Prostate gland (tissue), 2 donors: ENCODE data around the gene EHMT1. TPM values are rescaled to one million over a fixed set of nuclear protein-coding genes. Genes with fewer than 3 reads are reported as not detected.

Experiments
- DNase-seq: peaks from one replicate; pipeline ENCODE4 v3.0.0-alpha.2; 2019; ENCODE audit warnings: low spot score
- H3K27ac ChIP-seq, 2 donors: fragments of 200-600 bp; sonication (generic); 2 replicates each; pipeline ENCODE4 v1.5.1; 2017 to 2019
- H3K27me3 ChIP-seq: fragments of 200-600 bp; sonication (generic); replicated peaks from 2 replicates; pipeline ENCODE4 v1.5.1; 2019; ENCODE audit not compliant: insufficient read depth
- H3K36me3 ChIP-seq, 2 donors: fragments of 200-600 bp; sonication (generic); 1 replicate in 1 of 2; 2 replicates in 1 of 2; pipeline versions ENCODE4 v1.5.1 to v1.8.1; 2017 to 2019
- H3K4me1 ChIP-seq: fragments of 200-600 bp; sonication (generic); replicated peaks from 2 replicates; pipeline ENCODE4 v1.5.1; 2019
- H3K4me3 ChIP-seq, 2 donors: fragments of 200-600 bp; sonication (generic); 2 replicates each; pipeline ENCODE4 v1.5.1; 2017 to 2019
- H3K9me3 ChIP-seq: fragments of 200-600 bp; sonication (generic); 2 replicates; pipeline ENCODE4 v1.5.1; 2017
- CTCF ChIP-seq, 4 experiments: fragments of 200-600 bp in 2 of 4; fragments of 450-650 bp in 2 of 4; sonication (generic) in 2 of 4; IDR thresholded peaks; 1 replicate in 3 of 4; 2 replicates in 1 of 4; pipeline ENCODE4 v1.5.1; 2016 to 2019; ENCODE audit warnings: antibody characterized with exemption in 4 of 4, mild to moderate bottlenecking in 2 of 4, moderate library complexity in 2 of 4
- POLR2A ChIP-seq: fragments of 450-650 bp; IDR thresholded peaks from one replicate; pipeline ENCODE4 v1.6.1; 2016; ENCODE audit warnings: antibody characterized with exemption, mild to moderate bottlenecking
- POLR2AphosphoS5 ChIP-seq: sonication (generic); formaldehyde crosslinking; IDR thresholded peaks from one replicate; pipeline ENCODE4 v1.6.1; 2017; ENCODE audit warnings: antibody characterized with exemption
- WGBS: methylation state at CpG from one replicate; pipeline ENCODE4 v1.1.5; 2018; 5-methylcytosine and 5-hydroxymethylcytosine counted together
- intact Hi-C: fragments of 100-400 bp; cut with DNase I; formaldehyde crosslinking; loops from one replicate; pipeline ENCODE4 v1.14.2; 2022
- total RNA-seq, 2 donors: library from RNA; depleted of rRNA; stranded (reverse); fragments of >200 nt; gene quantifications; one replicate each; pipeline ENCODE4 v1.1.0, GENCODE V29; 2016

Gene EHMT1
- total RNA-seq, 2 donors from 2014 or later, result 81.3 to 149 TPM

GRCh38 chr9:137682428-137683105 lies 63.8 kb downstream of the EHMT1 start:
- Histone ChIP-seq H3K4me1 (peaks cover 10% of the 10 kb centered on the region), H3K27ac (no peak overlapping the region), H3K9me3 (no peaks in the 10 kb centered on the region), H3K4me3 (no peak overlapping the region), H3K27me3 (no peaks in the 10 kb centered on the region), H3K36me3 (no peaks in the 10 kb centered on the region)
- WGBS, result 81% methylated on average over 18 of the region's 18 CpGs
- no peak for DNase-seq
- intact Hi-C loops, result no loop called here
- TF ChIP-seq POLR2AphosphoS5 (no peak), POLR2A (no peak), CTCF (IDR thresholded peaks at IDR 0.05) (no peak)

GRCh38 chr9:137683262-137683864 lies 64.6 kb downstream of the EHMT1 start:
- peaks cover 10% of the 10 kb centered on the region for H3K4me1 ChIP-seq

GRCh38 chr9:137685035-137685740 lies 66.4 kb downstream of the EHMT1 start:
- H3K36me3 ChIP-seq, result no peaks in the 10 kb centered on the region
- H3K27me3 ChIP-seq, result no peaks in the 10 kb centered on the region
- DNase-seq, result no peak
- intact Hi-C loops, result no loop called here
- peaks cover 13% of the 10 kb centered on the region for H3K4me1 ChIP-seq
- H3K27ac ChIP-seq, result no peak overlapping the region
- H3K4me3 ChIP-seq, result no peak overlapping the region
- TF ChIP-seq POLR2A (no peak), CTCF (IDR thresholded peaks at IDR 0.05) (no peak), POLR2AphosphoS5 (no peak)
- WGBS, result 80% methylated on average over 5 of the region's 5 CpGs
- no peaks in the 10 kb centered on the region for H3K9me3 ChIP-seq

More at GRCh38 chr9:137683262-137683864, 64.6 kb downstream of the EHMT1 start:
- no peak for DNase-seq
- Histone ChIP-seq H3K36me3 (no peaks in the 10 kb centered on the region), H3K27me3 (no peaks in the 10 kb centered on the region), H3K27ac (no peak overlapping the region), H3K4me3 (no peak overlapping the region), H3K9me3 (no peaks in the 10 kb centered on the region)
- intact Hi-C loops, result no loop called here
- TF ChIP-seq CTCF (IDR thresholded peaks at IDR 0.05) (no peak), POLR2A (no peak)
- WGBS, result 86% methylated on average over 6 of the region's 6 CpGs

- Histone ChIP-seq H3K9me3 (no peaks in the 10 kb centered on the region), H3K4me1 (peaks cover 10% of the 10 kb centered on the region), H3K36me3 (no peaks in the 10 kb centered on the region), H3K27me3 (no peaks in the 10 kb centered on the region), H3K27ac (no peak overlapping the region), H3K4me3 (no peak overlapping the region)
- 78% methylated on average over 5 of the region's 5 CpGs for WGBS
- intact Hi-C loops, result no loop called here
- DNase-seq, result no peak
- TF ChIP-seq CTCF (IDR thresholded peaks at IDR 0.05), result no peak
These were observed 67.1 kb downstream of the EHMT1 start for GRCh38 chr9:137685741-137686420.
